Measurements from ENCODE around the gene NYNRIN. TPM values are rescaled to one million over a fixed set of nuclear protein-coding genes. Genes with fewer than 3 reads are reported as not detected.
"Not testable (repeated sequence)": the region's sequence is repeated elsewhere in the genome, so short reads cannot be mapped to it uniquely, and the experiment has no call there.

NYNRIN gene
- total and polyA plus RNA-seq, 2 donors (not counting 3 experiments of a cell fraction or from before 2014, with no cell fraction given), result 37.2 to 42.8 TPM

DNA sequence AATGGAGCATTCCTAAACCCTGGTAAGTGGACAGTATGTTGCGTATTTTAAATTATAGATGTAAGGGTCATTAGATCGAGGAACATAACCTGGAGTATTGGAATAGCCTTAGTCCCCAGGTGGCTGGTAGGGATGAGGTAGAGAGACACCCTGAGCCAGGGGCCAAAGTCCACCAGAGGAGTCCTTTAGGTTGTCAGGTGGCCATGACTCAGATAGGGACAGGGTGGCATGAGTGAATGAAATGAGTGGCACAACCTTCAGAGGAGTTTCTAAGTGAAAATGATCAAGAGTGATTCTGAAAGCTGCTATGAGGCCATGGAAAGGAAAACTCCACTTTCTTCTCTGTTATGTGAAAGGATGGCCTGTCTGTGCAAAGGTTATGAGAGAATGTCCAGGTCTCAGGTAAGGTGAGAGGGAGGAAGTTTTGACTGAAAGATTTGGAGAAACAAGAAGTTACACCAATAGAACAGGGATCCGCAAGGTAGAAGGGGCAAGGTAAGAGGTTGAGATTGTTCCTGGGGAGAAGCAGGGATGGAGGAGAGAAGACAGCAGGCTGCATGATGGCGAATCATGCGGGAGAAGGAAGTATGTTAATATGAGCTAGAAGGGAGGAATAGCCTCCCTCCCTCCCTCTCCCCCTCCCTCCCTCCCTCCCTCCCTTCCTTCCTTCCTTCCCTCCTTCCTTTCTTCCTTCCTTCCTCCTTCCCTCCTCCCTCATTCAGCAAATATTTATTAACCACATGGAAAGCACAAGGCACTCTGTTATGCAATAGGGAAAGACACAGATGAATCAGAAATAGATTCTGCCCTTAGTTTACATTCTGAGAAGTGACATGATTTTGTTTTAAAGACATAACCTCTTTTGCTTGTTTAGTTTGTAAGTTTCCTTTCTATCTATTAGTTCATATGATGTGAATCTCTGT, 45.0 kb upstream of the NYNRIN start:
- Histone ChIP-seq H3K36me3 (ENCODE audit: control insufficient read depth in 2 of 2, extremely low read depth in 1 of 2, insufficient read depth in 2 of 2, low read length in 2 of 2) (no peaks in the 10 kb centered on the region), H3K27ac (ENCODE audit: insufficient read depth, low read depth, low read length) (no peak overlapping the region), H3K9me1 (replicated peaks; ENCODE audit: control insufficient read depth, extremely low read depth, insufficient read depth, low read length) (no peaks in the 10 kb centered on the region), H3K27me3 (ENCODE audit: control insufficient read depth in 2 of 2, insufficient read depth in 2 of 2, low read length in 2 of 2) (peaks cover 30 to 33% of the 10 kb centered on the region in 2 experiments), H3K9ac (replicated peaks; ENCODE audit: extremely low read depth, insufficient read depth, low read length) (no peak overlapping the region), H3K4me3 (replicated peaks in 1 of 3; ENCODE audit: insufficient read depth in 1 of 3, low read depth in 1 of 3, low read length in 3 of 3) (no peak overlapping the region), H4K20me1 (replicated peaks; ENCODE audit: control insufficient read depth, extremely low read depth, insufficient read depth, low read length) (no peaks in the 10 kb centered on the region), H3K4me1 (ENCODE audit: control insufficient read depth, extremely low read depth, insufficient read depth, low read length) (no peaks in the 10 kb centered on the region), H3K9me3 (replicated peaks; ENCODE audit: control insufficient read depth, insufficient read depth, low read length) (no peaks in the 10 kb centered on the region), H2AFZ (ENCODE audit: low read depth, low read length) (no peak overlapping the region), H3K4me2 (ENCODE audit: insufficient read depth, low read length) (no peak overlapping the region), H3K79me2 (ENCODE audit: control insufficient read depth, insufficient read depth, low read length) (no peaks in the 10 kb centered on the region)
- no peak for DNase-seq (ENCODE audit: low read depth, low spot score)
- intact Hi-C loops (cut with micrococcal nuclease) (no loop called here), dilution Hi-C loops (cut with MboI; ENCODE audit: extremely low pct_ligation_motif_present, low sequenced_read_pairs) (no loop called here)
- POLR2A ChIA-PET, result no interaction called here
- TF ChIP-seq, protein P1, sequence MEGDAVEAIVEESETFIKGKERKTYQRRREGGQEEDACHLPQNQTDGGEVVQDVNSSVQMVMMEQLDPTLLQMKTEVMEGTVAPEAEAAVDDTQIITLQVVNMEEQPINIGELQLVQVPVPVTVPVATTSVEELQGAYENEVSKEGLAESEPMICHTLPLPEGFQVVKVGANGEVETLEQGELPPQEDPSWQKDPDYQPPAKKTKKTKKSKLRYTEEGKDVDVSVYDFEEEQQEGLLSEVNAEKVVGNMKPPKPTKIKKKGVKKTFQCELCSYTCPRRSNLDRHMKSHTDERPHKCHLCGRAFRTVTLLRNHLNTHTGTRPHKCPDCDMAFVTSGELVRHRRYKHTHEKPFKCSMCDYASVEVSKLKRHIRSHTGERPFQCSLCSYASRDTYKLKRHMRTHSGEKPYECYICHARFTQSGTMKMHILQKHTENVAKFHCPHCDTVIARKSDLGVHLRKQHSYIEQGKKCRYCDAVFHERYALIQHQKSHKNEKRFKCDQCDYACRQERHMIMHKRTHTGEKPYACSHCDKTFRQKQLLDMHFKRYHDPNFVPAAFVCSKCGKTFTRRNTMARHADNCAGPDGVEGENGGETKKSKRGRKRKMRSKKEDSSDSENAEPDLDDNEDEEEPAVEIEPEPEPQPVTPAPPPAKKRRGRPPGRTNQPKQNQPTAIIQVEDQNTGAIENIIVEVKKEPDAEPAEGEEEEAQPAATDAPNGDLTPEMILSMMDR (IDR thresholded peaks at IDR 0.05; ENCODE audit: extremely low read depth in 1 of 2, insufficient read depth in 1 of 2, low read depth in 1 of 2, low read length in 2 of 2), result no peak
- TF ChIP-seq EZH2 (IDR thresholded peaks at IDR 0.05; ENCODE audit: borderline replicate concordance, low read depth, low read length, severe bottlenecking), result no peak
- no peak for FAIRE-seq
- no TSS peak for BruUV-seq (replicated peaks)
- CTCF ChIA-PET, result interaction anchor here (1.3 kb wide), 1 partner anchor 78 kb away, joined by 4 read pairs; no protein-coding TSS in a partner anchor

DNA sequence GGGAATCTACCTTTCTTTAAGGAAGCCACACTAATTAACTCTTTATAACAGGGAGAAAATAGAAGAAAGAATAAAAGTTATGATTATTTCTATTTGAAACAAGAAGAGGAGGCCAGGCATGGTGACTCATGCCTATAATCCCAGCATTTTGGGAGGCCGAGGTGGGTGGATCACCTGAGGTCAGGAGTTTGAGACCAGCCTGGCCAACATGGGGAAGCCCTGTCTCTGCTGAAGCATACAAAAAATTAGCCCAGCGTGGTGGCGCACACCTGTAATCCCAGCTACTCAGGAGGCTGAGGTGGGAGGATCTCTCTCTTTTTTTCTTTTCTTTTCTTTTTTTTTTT, 44.3 kb upstream of the NYNRIN start:
- FAIRE-seq; H3K4me1 ChIP-seq (ENCODE audit: control insufficient read depth, extremely low read depth, insufficient read depth, low read length); H3K79me2 ChIP-seq (ENCODE audit: control insufficient read depth, insufficient read depth, low read length); H3K4me3 ChIP-seq (replicated peaks in 1 of 3; ENCODE audit: insufficient read depth in 1 of 3, low read depth in 1 of 3, low read length in 3 of 3); H2AFZ ChIP-seq (ENCODE audit: low read depth, low read length); POLR2A ChIA-PET; dilution Hi-C loops (cut with MboI; ENCODE audit: extremely low pct_ligation_motif_present, low sequenced_read_pairs); H3K4me2 ChIP-seq (ENCODE audit: insufficient read depth, low read length); H3K9ac ChIP-seq (replicated peaks; ENCODE audit: extremely low read depth, insufficient read depth, low read length); H3K9me3 ChIP-seq (replicated peaks; ENCODE audit: control insufficient read depth, insufficient read depth, low read length); H3K36me3 ChIP-seq (ENCODE audit: control insufficient read depth in 2 of 2, extremely low read depth in 1 of 2, insufficient read depth in 2 of 2, low read length in 2 of 2); H4K20me1 ChIP-seq (replicated peaks; ENCODE audit: control insufficient read depth, extremely low read depth, insufficient read depth, low read length); intact Hi-C loops (cut with micrococcal nuclease); DNase-seq (ENCODE audit: low read depth, low spot score); BruUV-seq (replicated peaks); H3K27ac ChIP-seq (ENCODE audit: insufficient read depth, low read depth, low read length); H3K9me1 ChIP-seq (replicated peaks; ENCODE audit: control insufficient read depth, extremely low read depth, insufficient read depth, low read length): not testable (repeated sequence)
- peaks cover 26 to 30% of the 10 kb centered on the region in 2 experiments for H3K27me3 ChIP-seq (ENCODE audit: control insufficient read depth in 2 of 2, insufficient read depth in 2 of 2, low read length in 2 of 2)
- CTCF ChIA-PET, result interaction anchor here (1.3 kb wide), 1 partner anchor 77 kb away, joined by 4 read pairs; no protein-coding TSS in a partner anchor

All from endothelial cell of umbilical vein (primary cell).